A549 (cell line): Measurements from ENCODE around the gene PLK5. TPM values are rescaled to one million over a fixed set of nuclear protein-coding genes. Genes with fewer than 3 reads are reported as not detected.
A peak's percentile ranks its signal among the peaks of the same experiment; 100 is the strongest.
"Not testable (repeated sequence)": the region's sequence is repeated elsewhere in the genome, so short reads cannot be mapped to it uniquely, and the experiment has no call there.

Experiments
- ATAC-seq, 2 experiments: fragments of 200-7000 bp in 1 of 2; fragments of >200 bp in 1 of 2; cut with Nextera tagmentation in 1 of 2; cut with Tn5 transposase in 1 of 2; 3 replicates each; pipeline versions ENCODE4 v1.8.0 to v1.9.1; 2018 to 2020; ENCODE audit warnings: mild to moderate bottlenecking in 1 of 2, moderate library complexity in 1 of 2
- CTCF ChIA-PET: fragments of 300-600 bp; sonication (Branson Sonifier 250); formaldehyde crosslinking; extraction: SDS; loops from one replicate; lab custom pipeline; 2021; ENCODE audit warnings: antibody characterized with exemption, inconsistent platforms; lab: Yijun Ruan, JAX
- POLR2A ChIA-PET: fragments of 350-600 bp; formaldehyde crosslinking; extraction: SDS; loops from one replicate; lab custom pipeline; 2021; ENCODE audit warnings: antibody characterized with exemption, inconsistent platforms; lab: Yijun Ruan, JAX
- DNase-seq, 2 experiments: peaks; one replicate each; pipeline versions ENCODE4 v3.0.0 to v3.0.0-alpha.2; 2011 to 2016; ENCODE audit warnings: low read depth in 1 of 2, low spot score in 1 of 2
- FAIRE-seq: peaks from 2 replicates; lab custom pipeline; 2011; peaks lifted over from hg19 to GRCh38; lab: Jason Lieb, UNC
- H3K27ac ChIP-seq, 2 experiments: fragments of >200 bp; sonication (Bioruptor Twin); formaldehyde crosslinking; 3 replicates each; pipeline ENCODE4 v1.5.1; 2016 to 2017
- H3K4me1 ChIP-seq: fragments of >200 bp; sonication (Bioruptor Twin); formaldehyde crosslinking; 3 replicates; pipeline ENCODE4 v1.6.1; 2016
- H3K4me2 ChIP-seq: fragments of >200 bp; sonication (Bioruptor Twin); formaldehyde crosslinking; 3 replicates; pipeline ENCODE4 v1.6.1; 2016
- H3K4me3 ChIP-seq: fragments of >200 bp; sonication (Bioruptor Twin); formaldehyde crosslinking; 3 replicates; pipeline ENCODE4 v1.5.1; 2016
- H3K9me3 ChIP-seq: fragments of >200 bp; sonication (Bioruptor Twin); formaldehyde crosslinking; 3 replicates; pipeline ENCODE4 v1.6.1; 2016
- CBX8 ChIP-seq: fragments of 200-600 bp; sonication (generic); IDR thresholded peaks from 2 replicates; pipeline ENCODE4 v1.6.1; 2016
- CEBPB ChIP-seq, 2 experiments: fragments of >200 bp in 1 of 2; sonication (Bioruptor Twin) in 1 of 2; formaldehyde crosslinking in 1 of 2; IDR thresholded peaks; 2 replicates each; pipeline ENCODE4 v1.6.1; 2012 to 2016
- E2F6 ChIP-seq: IDR thresholded peaks from 2 replicates; pipeline ENCODE4 v1.6.1; 2012; ENCODE audit warnings: low read depth, borderline replicate concordance
- EHMT2 ChIP-seq: fragments of 200-600 bp; sonication (generic); IDR thresholded peaks from 2 replicates; pipeline ENCODE4 v1.6.1; 2016; ENCODE audit warnings: antibody characterized with exemption, low read depth, mild to moderate bottlenecking, moderate library complexity
- EP300 ChIP-seq, 2 experiments: fragments of >200 bp; sonication (Bioruptor Twin); formaldehyde crosslinking; IDR thresholded peaks; 2 replicates in 1 of 2; 3 replicates in 1 of 2; pipeline ENCODE4 v1.6.1; 2016 to 2017
- FOSL2 ChIP-seq, 2 experiments: fragments of 450-650 bp in 1 of 2; fragments of >200 bp in 1 of 2; sonication (Bioruptor Twin) in 1 of 2; formaldehyde crosslinking; IDR thresholded peaks; 2 replicates each; pipeline versions ENCODE4 v1.5.0 to v1.6.1; 2016 to 2020; ENCODE audit warnings: mild to moderate bottlenecking in 1 of 2, moderate library complexity in 1 of 2
- FOXS1 ChIP-seq: fragments of 250-450 bp; sonication (Bioruptor Pico); IDR thresholded peaks from 2 replicates; pipeline ENCODE4 v1.5.0; 2020; ENCODE audit warnings: mild to moderate bottlenecking, moderate library complexity
- HES2 ChIP-seq: fragments of >200 bp; sonication (Bioruptor Twin); formaldehyde crosslinking; IDR thresholded peaks from 2 replicates; pipeline ENCODE4 v1.6.1; 2016
- HEYL ChIP-seq: fragments of 250-450 bp; sonication (Bioruptor Pico); IDR thresholded peaks from 2 replicates; pipeline ENCODE4 v1.8.0; 2021; ENCODE audit warnings: mild to moderate bottlenecking, moderate library complexity
- HOXB13 ChIP-seq: fragments of 250-450 bp; sonication (Bioruptor Pico); IDR thresholded peaks from 2 replicates; pipeline ENCODE4 v1.5.0; 2020; ENCODE audit warnings: low read depth, mild to moderate bottlenecking, moderate library complexity
- HOXB5 ChIP-seq: fragments of 250-450 bp; sonication (Bioruptor Pico); IDR thresholded peaks from 2 replicates; pipeline ENCODE4 v1.5.0; 2020; ENCODE audit warnings: mild to moderate bottlenecking, moderate library complexity
- JUN ChIP-seq, 2 experiments: fragments of >200 bp; sonication (Bioruptor Twin); formaldehyde crosslinking; IDR thresholded peaks; 2 replicates in 1 of 2; 3 replicates in 1 of 2; pipeline ENCODE4 v1.6.1; 2016 to 2017
- JUNB ChIP-seq: fragments of >200 bp; sonication (Bioruptor Twin); formaldehyde crosslinking; IDR thresholded peaks from 2 replicates; pipeline ENCODE4 v1.6.1; 2016
- NFE2L2 ChIP-seq: fragments of 150-350 bp; conservative IDR thresholded peaks from 2 replicates; pipeline ENCODE4 v1.6.1; 2014; ENCODE audit warnings: low read length
- NPAS2 ChIP-seq: fragments of 250-450 bp; sonication (Bioruptor Pico); IDR thresholded peaks from 2 replicates; pipeline ENCODE4 v1.8.0; 2022; ENCODE audit warnings: mild to moderate bottlenecking, moderate library complexity, borderline replicate concordance
- POLR2AphosphoS2 ChIP-seq: conservative IDR thresholded peaks from 2 replicates; pipeline ENCODE4 v1.6.1; 2012; ENCODE audit warnings: low read length, improper control_type of control experiment, inconsistent platforms
- RARB ChIP-seq: fragments of 250-450 bp; sonication (Bioruptor Pico); IDR thresholded peaks from 2 replicates; pipeline ENCODE4 v1.8.0; 2021; ENCODE audit warnings: mild to moderate bottlenecking, moderate library complexity
- RCOR1 ChIP-seq: fragments of 150-350 bp; IDR thresholded peaks from 2 replicates; pipeline ENCODE4 v1.6.1; 2014; ENCODE audit warnings: antibody characterized with exemption, low read length, low read depth
- RNF2 ChIP-seq: fragments of 200-600 bp; sonication (generic); IDR thresholded peaks from 2 replicates; pipeline ENCODE4 v1.6.1; 2016; ENCODE audit warnings: low read depth, mild to moderate bottlenecking, antibody characterized with exemption, moderate library complexity, borderline replicate concordance
- SREBF2 ChIP-seq: fragments of 450-650 bp; IDR thresholded peaks from 2 replicates; pipeline ENCODE4 v1.6.1; 2014; ENCODE audit warnings: mild to moderate bottlenecking, moderate library complexity
- TFCP2L1 ChIP-seq: fragments of 250-450 bp; sonication (Bioruptor Pico); IDR thresholded peaks from 2 replicates; pipeline ENCODE4 v1.5.0; 2021; ENCODE audit warnings: mild to moderate bottlenecking
- TP53 ChIP-seq: fragments of 250-450 bp; sonication (Bioruptor Pico); IDR thresholded peaks from 2 replicates; pipeline ENCODE4 v1.5.0; 2021; ENCODE audit warnings: mild to moderate bottlenecking, moderate library complexity
- ZC3H11A ChIP-seq: fragments of 450-650 bp; IDR thresholded peaks from 2 replicates; pipeline ENCODE4 v1.6.1; 2014; ENCODE audit warnings: antibody characterized with exemption, mild to moderate bottlenecking
- ZFP36 ChIP-seq: fragments of 450-650 bp; IDR thresholded peaks from 2 replicates; pipeline ENCODE4 v1.6.1; 2014; ENCODE audit warnings: borderline replicate concordance; ENCODE audit not compliant: partially characterized antibody
- ZSCAN20 ChIP-seq: fragments of 250-450 bp; sonication (Bioruptor Pico); IDR thresholded peaks from 2 replicates; pipeline ENCODE4 v1.8.0; 2022; ENCODE audit warnings: mild to moderate bottlenecking, moderate library complexity
- WGBS: methylation state at CpG from one replicate; pipeline ENCODE4 v1.1.6; 2017; ENCODE audit errors: missing lambda C conversion rate; 5-methylcytosine and 5-hydroxymethylcytosine counted together
- polyA plus RNA-seq, 4 experiments: library from polyadenylated mRNA; depleted of rRNA in 3 of 4; stranded (reverse); fragments of >200 nt; fragmentation: RNase III in 1 of 4; extraction: RNeasy Plus Mini Kit Qiagen cat#74134 plus additional on column Dnase treatment in 1 of 4; gene quantifications; 2 replicates in 3 of 4; 3 replicates in 1 of 4; pipeline ENCODE4 v1.2.3, GENCODE V29; 2011 to 2017
- TF ChIP-seq, protein P1 (sequence below): fragments of 150-350 bp; IDR thresholded peaks from 2 replicates; pipeline ENCODE4 v1.6.1; 2014; ENCODE audit warnings: low read depth, mild to moderate bottlenecking, low read length
- TF ChIP-seq, protein P2 (sequence below): fragments of >200 bp; sonication (Bioruptor Twin); formaldehyde crosslinking; IDR thresholded peaks from 3 replicates; pipeline ENCODE4 v1.5.1; 2016

The PLK5 gene
- polyA plus RNA-seq, 2 of the 4 experiments (the other 2 are of a cell fraction): not detected

- WGBS: 94% methylated on average over 11 of the region's 31 CpGs
- H3K27ac ChIP-seq: no peak overlapping the region
- no peak for ATAC-seq
- no peak for DNase-seq
- CTCF ChIA-PET: no interaction called here
- no peak overlapping the region for H3K4me2 ChIP-seq
- H3K4me3 ChIP-seq: no peak overlapping the region
- no peaks in the 10 kb centered on the region for H3K9me3 ChIP-seq
- peaks cover 11% of the 10 kb centered on the region; the same call in 2 of the 3 replicates for H3K4me1 ChIP-seq
- no peak for TF ChIP-seq EP300 (IDR thresholded peaks at IDR 0.05)
- TF ChIP-seq JUN (IDR thresholded peaks at IDR 0.05): no peak
- no peak for TF ChIP-seq E2F6
- FAIRE-seq: no peak
- POLR2A ChIA-PET: interaction anchor here (0.6 kb wide), 1 partner anchor 15 kb away, joined by 3 read pairs; the partner anchor contains the start of genes PCSK4 and REEP6
Measured at GRCh38 chr19:1475751-1476437, 48.0 kb upstream of the PLK5 start.

- ATAC-seq, POLR2A ChIA-PET, FAIRE-seq, H3K4me3 ChIP-seq, H3K4me2 ChIP-seq, DNase-seq, H3K27ac ChIP-seq, H3K9me3 ChIP-seq: not testable (repeated sequence)
- 94% methylated on average over 8 of the region's 9 CpGs for WGBS
- CTCF ChIA-PET: interaction anchor here (1.6 to 2.2 kb wide), 2 partner anchors 28 to 31 kb away, joined by 4 to 6 read pairs; no protein-coding TSS in a partner anchor
- H3K4me1 ChIP-seq: peaks cover 11% of the 10 kb centered on the region; the same call in 2 of the 3 replicates
Measured at GRCh38 chr19:1477056-1477455, 46.8 kb upstream of the PLK5 start.

DNA sequence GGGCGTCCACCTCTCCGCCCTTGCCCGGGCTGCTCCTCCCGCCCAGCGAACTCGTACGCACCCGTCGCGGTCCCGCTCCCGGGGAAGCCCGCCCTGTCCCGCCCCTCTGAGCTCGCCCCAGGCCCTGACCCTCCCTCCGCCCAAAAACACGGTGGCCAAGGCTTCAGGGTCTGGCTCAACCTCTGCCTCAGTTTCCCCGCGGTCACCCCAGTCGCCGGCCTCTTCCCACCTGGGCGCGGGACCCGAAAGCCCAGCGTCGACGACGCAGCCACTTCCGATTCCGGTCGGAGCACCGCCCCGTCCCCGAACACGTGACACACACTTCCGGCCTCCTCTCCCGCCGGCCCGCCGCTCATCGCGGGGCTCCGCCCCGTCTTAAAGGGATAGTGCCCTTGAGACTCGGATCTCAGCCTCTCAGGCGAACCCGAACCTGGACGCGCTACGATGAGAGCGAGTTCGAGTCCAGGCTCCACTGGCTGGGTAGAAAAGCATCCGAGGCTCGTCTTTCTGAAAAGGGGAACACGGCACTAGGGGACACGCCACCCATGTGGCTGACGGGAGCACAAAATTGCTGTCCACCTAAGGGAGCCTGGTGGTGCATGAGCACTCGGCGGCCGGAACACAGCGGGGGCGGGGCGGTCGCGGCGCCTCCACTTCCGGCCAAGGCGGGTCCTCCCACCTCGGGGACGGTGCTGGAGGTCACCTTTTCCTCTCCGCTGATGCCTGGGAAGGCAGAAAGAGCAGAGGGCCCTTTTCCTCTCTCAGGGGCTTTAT is 44.8 kb upstream of the PLK5 start, which contains the start of gene C19orf25:
Gene C19orf25, minus strand, starts transcription at position 282 of the 774 bp plus-strand sequence. CDS start 312 bp downstream, outside the sequence.
- Histone ChIP-seq H3K4me2 (peak within 1 kb of the TSS; percentile 90), H3K4me3 (peak within 1 kb of the TSS; percentile 95), H3K27ac (peak within 1 kb of the TSS; percentile 88 to 95), H3K9me3 (no peaks in the 10 kb centered on the region), H3K4me1 (peaks cover 11% of the 10 kb centered on the region; the same call in 2 of the 3 replicates)
- DNase-seq: peak; percentile 84 to 93
- WGBS: 2% methylated on average over 31 of the region's 71 CpGs
- peak; percentile 89 to 95 for ATAC-seq
- POLR2A ChIA-PET: no interaction called here
- FAIRE-seq: peak; percentile 51
- CTCF ChIA-PET: no interaction called here
- TF ChIP-seq FOSL2 (IDR thresholded peaks at IDR 0.05) (no peak), FOSL2 (CRISPR knock-in tag; IDR thresholded peaks at IDR 0.05) (no peak), ZFP36 (no peak), POLR2AphosphoS2 (no peak), TP53 (CRISPR knock-in tag) (no peak), SREBF2 (no peak), E2F6 (peak; percentile 92), JUNB (no peak), ZSCAN20 (0 out of 2 replicates have a peak, but pooled peaks have one; percentile 22), CEBPB (IDR thresholded peaks at IDR 0.05) (no peak), RARB (CRISPR knock-in tag) (no peak), RNF2 (no peak), EP300 (IDR thresholded peaks at IDR 0.05) (no peak), HEYL (CRISPR knock-in tag) (no peak), JUN (IDR thresholded peaks at IDR 0.05) (peak; percentile 34 to 66; a peak in 2 of 5 replicates), HES2 (no peak), RCOR1 (no peak), NPAS2 (CRISPR knock-in tag) (no peak), CBX8 (no peak), HOXB5 (CRISPR knock-in tag) (peak; percentile 43; the same call in 1 of the 2 replicates), TFCP2L1 (CRISPR knock-in tag) (no peak), ZC3H11A (no peak), EHMT2 (no peak), NFE2L2 (no peak), FOXS1 (CRISPR knock-in tag) (no peak), HOXB13 (CRISPR knock-in tag) (no peak)
- TF ChIP-seq, protein P1, sequence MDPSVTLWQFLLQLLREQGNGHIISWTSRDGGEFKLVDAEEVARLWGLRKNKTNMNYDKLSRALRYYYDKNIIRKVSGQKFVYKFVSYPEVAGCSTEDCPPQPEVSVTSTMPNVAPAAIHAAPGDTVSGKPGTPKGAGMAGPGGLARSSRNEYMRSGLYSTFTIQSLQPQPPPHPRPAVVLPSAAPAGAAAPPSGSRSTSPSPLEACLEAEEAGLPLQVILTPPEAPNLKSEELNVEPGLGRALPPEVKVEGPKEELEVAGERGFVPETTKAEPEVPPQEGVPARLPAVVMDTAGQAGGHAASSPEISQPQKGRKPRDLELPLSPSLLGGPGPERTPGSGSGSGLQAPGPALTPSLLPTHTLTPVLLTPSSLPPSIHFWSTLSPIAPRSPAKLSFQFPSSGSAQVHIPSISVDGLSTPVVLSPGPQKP: no peak
- TF ChIP-seq, protein P2, sequence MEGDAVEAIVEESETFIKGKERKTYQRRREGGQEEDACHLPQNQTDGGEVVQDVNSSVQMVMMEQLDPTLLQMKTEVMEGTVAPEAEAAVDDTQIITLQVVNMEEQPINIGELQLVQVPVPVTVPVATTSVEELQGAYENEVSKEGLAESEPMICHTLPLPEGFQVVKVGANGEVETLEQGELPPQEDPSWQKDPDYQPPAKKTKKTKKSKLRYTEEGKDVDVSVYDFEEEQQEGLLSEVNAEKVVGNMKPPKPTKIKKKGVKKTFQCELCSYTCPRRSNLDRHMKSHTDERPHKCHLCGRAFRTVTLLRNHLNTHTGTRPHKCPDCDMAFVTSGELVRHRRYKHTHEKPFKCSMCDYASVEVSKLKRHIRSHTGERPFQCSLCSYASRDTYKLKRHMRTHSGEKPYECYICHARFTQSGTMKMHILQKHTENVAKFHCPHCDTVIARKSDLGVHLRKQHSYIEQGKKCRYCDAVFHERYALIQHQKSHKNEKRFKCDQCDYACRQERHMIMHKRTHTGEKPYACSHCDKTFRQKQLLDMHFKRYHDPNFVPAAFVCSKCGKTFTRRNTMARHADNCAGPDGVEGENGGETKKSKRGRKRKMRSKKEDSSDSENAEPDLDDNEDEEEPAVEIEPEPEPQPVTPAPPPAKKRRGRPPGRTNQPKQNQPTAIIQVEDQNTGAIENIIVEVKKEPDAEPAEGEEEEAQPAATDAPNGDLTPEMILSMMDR: no peak
